GM18861 (cell line): ENCODE results near the gene TFDP2.
A peak's percentile ranks its signal among the peaks of the same experiment; 100 is the strongest.
"Not testable (repeated sequence)": the region's sequence is repeated elsewhere in the genome, so short reads cannot be mapped to it uniquely, and the experiment has no call there.

ENCODE experiments used
- ATAC-seq: cut with Tn5 transposase; IDR thresholded peaks from one replicate; pipeline ENCODE4 v1.9.1; 2021; ENCODE audit not compliant: unreplicated experiment

Gene TFDP2

GRCh38 chr3:141933421-141934300 lies 215.7 kb downstream of the TFDP2 start:
- no peak for ATAC-seq

- no peak for ATAC-seq
Observed at GRCh38 chr3:141930801-141931200, 218.5 kb downstream of the TFDP2 start.

DNA sequence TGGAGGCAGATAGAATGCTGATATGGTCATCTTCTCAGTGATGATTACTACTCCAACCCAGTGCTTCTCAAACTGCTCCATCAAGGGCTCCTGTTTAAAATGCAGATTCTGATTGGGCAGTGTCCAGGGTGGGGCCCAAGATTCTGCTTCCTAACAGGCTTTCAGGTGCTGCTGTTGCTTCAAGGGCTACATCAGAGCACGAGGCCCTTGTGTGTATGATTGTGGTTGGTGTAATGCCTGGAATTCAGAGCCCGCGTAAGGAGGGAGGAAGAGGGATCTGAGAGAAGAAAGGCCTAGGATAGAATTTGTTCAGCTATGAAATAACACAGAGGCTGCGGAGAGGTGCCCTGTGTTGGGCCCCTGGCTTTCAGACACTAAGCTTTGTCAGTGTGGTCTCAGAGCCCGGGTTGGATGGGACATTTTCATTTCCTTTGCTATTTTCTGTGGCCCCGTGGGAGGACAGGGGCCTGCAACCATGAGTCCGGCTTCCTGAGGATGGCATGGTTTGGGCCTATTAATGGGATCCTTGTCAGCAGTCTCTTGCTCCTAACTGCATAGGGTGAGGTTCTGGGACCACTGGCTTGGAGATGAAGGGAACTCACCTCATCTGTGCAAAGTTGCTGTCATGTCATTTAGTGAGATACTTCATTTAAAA lies 219.9 kb downstream of the TFDP2 start:
- ATAC-seq = no peak

DNA sequence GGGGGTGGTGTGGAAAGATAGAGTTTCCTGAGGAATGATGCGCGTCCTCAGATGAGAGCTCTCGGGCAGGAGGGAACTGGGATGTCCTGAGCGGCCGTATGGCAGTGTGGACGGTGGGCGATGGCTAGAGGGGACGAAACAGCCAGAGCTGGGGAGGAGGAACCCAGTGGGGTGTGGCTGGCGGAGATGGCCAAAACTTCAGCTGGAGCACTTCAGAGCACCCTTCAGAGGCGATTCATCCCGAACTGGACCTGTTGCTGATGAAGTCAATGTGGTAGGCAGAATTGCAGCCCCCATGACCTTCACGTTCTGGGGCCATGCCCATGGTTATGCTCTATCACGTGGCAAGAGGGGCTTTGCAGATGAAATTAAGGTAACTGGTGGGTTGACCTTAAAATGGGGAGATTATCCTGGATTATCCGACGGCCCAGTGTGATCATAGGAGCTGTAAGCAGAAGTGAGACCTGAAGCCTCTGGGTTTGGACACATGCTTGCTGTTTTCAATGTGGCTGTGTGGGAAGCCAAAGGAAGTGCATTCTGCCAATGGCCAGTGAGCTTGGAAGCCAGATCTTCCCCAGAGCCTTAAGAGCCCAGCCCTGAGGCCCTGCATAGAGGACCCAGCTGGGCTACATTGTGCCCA lies 220.6 kb downstream of the TFDP2 start:
- no peak for ATAC-seq

DNA sequence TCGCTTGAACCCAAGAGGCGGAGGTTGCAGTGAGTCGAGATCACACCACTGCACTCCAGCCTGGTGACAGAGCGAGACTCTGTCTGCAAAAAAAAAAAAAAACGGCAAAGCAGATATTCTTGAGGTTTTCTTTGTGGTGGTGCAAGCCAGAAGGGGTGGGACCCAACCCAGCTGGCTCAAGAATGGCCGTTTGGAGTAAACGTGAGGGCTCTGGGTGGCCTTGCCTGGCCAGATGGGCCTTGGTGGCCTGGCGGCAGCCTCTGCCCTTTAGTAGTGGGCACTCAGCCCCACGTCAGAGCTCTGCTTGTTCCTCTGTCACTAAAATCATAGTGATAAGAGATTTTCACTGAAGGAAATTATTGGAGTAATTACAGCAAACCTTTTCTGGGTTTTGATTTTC lies 222.4 kb downstream of the TFDP2 start:
- ATAC-seq = no peak

DNA sequence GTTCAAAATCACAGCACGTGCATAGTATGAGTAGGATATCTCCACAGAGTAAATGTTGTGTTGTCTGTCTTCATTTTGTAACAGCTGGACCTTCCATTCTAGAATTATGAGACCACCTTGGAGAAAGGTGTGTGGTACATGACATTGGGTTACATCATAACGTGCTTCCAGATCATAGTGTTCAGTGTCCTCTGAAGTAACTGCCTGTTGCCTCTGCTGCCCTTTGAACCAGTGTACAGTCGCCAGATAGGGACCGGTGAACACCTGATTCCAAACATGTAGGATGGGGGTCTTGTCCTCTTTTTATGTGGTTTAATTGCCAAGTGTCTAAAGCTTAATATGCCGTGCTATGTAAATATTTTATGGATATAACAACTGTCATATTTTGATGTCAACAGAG lies 223.7 kb downstream of the TFDP2 start:
- not testable (repeated sequence) for ATAC-seq

DNA sequence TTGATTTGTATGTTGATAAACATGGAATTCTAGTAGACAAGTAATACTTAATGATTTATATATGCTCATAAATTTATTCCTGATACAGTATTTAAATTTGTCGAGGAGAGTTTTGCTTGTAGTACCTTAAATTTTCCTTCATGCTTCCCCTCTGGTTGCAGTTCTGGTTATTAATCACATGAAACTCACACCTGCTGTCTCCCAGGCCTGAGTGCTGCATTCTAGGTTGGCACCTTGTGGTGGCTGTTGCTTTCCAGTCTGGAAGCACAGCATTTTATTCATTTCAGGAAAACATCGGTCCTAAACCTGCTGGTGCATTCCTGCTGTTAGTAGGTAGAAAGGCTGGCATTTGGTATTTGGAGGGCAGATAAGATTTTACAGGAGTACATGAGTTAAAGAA lies 228.0 kb downstream of the TFDP2 start:
- no peak for ATAC-seq

- no peak for ATAC-seq
Observed at GRCh38 chr3:141920701-141921100, 228.6 kb downstream of the TFDP2 start.

DNA sequence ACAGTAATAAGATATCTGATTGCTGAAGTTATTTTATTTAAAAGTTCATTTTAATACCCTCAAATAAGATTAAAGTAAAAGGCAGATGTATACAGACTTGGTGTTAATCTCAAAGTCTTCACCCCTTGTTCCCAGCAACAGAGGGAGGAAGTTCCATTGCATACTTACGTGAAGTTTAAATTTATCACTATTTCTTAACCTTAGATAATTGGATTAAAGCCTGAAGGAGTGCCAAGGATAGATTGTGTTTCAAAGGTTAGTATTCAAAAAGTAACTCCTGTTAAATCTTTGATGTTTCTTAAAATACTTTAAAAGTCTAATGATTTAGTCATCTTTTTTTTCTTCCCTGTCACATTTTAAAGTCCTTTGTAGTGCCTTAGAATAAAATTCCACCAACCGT lies 233.6 kb downstream of the TFDP2 start:
- ATAC-seq = no peak

- no peak for ATAC-seq
Observed at GRCh38 chr3:141915016-141915415, 234.3 kb downstream of the TFDP2 start.

DNA sequence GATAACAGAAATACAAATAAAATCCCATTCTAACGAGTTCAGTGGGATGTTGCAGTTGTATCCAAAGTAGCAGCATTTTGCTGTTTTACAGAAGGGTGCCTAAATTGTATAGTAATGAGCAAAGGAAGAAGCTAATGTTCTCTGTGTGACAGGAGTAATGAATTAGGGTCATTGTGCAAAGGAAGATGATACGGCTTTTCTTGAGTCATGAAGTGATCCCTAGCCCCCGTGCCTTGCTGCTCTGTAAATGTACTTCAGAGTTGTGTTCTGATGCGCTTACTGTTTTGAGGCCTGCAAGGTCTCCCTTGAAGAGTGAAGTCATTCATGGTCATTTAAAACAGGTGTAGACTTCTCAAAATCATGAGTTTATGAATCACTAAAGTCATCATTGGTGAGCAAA lies 235.0 kb downstream of the TFDP2 start:
- no peak for ATAC-seq

- peak; percentile 69 for ATAC-seq
Observed at GRCh38 chr3:141913150-141913811, 236.1 kb downstream of the TFDP2 start.

- ATAC-seq = not testable (repeated sequence)
Observed at GRCh38 chr3:141909986-141910385, 239.4 kb downstream of the TFDP2 start.

GRCh38 chr3:141909408-141909807 lies 239.9 kb downstream of the TFDP2 start:
- ATAC-seq = no peak

- no peak for ATAC-seq
Observed at GRCh38 chr3:141905129-141905528, 244.2 kb downstream of the TFDP2 start.

GRCh38 chr3:141904203-141904602 lies 245.1 kb downstream of the TFDP2 start:
- no peak for ATAC-seq

- no peak for ATAC-seq
Observed at GRCh38 chr3:141901914-141902313, 247.4 kb downstream of the TFDP2 start.

GRCh38 chr3:141900343-141900742 lies 249.0 kb downstream of the TFDP2 start:
- no peak for ATAC-seq

- ATAC-seq = no peak
Observed at GRCh38 chr3:141898908-141899307, 250.4 kb downstream of the TFDP2 start.

DNA sequence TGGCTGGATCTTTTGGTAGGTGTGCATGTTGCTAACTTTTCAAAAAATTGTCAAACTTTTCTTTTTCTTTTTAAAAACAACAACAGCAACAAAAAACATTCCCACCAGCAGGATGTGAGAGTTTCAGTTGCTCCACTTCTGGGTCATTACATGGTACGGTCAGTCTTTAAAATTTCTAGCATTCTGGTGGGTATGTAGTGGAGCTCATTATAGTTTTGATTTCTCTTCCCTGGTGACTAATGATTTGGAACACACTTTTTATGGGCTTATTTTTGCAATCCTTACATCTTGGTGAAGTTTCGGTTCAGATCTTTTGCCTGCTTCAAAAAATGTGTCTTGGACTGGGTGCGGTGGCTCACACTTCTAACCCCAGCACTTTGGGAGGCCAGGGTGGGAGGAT lies 253.6 kb downstream of the TFDP2 start:
- ATAC-seq = no peak

GRCh38 chr3:141894524-141895176 lies 254.7 kb downstream of the TFDP2 start:
- ATAC-seq = no peak
